Measurements from ENCODE around the gene SLC7A6.
A peak's percentile ranks its signal among the peaks of the same experiment; 100 is the strongest.

The SLC7A6 gene

DNA sequence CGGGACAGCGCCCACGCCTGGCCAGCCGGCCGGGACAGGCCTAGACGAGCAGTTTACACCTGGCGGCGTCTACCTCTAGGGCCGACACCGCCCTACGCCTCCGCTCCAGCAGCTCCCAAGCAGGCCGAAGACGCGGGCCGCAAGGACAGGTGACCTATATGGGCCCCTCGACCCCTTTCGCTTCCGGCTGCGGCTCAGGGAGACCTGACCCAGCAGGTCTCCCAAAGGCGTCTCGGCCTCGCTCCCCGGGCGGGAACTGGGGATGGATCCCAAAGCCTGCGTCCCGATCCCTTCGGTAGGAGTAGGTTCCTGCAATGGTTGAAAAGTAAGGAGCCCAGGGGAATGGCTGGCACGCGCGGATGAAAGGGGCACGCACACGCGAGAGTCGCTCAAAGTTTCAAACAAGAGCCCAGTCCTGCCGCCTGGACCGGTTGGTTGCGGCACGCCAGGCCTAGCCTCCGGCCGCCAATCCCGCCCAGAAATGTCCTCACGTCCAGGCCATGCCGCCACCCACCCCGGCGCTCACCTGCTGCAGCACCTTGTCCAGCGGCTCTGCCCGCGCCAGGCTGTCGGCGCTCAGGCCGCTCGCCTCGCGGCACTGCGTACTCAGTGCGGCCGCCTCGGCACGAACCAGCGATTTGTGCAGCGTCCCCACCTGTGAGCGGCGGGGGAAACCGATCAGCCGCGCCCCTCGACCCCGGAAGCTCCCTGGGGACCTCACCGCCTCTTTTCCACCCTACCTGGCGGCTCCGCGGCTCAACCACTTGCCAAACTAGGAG, 29.0 kb upstream of the SLC7A6 start:
- no peak for DNase-seq (ENCODE audit: low read depth)

DNA sequence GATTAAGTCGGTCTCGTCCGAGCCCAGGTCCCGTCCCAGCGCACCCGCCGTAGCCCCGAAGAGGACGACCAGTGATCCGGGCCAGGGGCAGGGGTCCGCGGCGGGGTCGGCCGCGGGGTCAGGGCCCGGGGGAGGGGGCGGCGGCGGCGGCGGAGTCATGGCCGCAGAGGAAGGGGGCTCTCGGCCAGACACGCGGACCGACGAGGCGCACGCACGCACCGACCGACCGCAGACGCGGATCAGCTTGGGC, 28.5 kb upstream of the SLC7A6 start, which contains the start of gene ESRP2:
Gene ESRP2 (minus strand): TSS at position 241 of the 250 bp plus-strand sequence. CDS start 82 bp downstream, at position 159.
- DNase-seq (ENCODE audit: low read depth), result no peak

DNA sequence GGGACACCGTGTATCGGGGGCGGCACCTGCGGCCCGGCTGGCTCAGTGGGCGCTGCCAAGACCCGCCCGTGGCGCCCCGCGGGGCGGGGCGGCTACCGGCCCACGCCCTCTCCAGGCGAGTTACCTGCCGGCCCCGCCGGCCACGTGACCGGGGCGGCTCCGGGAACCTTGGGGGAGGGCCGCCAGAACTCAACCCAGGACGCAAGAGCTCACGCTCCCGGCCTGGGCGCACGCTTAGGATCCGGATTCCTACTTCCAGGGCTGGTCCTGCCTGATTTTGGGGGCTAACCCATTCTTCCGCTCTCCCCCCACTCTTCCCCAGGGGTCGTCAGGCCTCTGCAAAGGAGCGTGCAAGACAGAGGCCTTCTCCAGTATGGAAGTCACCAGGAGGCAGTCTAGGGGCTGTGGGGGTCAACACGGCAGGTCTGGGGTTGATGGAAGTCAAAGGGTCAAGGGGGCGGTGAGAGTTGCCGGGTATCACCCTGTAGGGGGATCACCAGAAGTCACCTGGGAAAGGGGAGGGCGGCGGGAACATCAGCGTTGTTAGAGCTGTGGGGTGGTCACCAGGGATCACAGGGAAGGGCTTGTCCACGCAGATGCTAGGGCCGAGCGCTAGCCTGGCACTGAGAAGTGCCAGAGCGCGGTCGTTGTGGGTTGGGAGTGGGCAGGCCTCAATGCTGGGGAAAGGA, 28.0 kb upstream of the SLC7A6 start:
- DNase-seq (ENCODE audit: low read depth), result no peak

DNA sequence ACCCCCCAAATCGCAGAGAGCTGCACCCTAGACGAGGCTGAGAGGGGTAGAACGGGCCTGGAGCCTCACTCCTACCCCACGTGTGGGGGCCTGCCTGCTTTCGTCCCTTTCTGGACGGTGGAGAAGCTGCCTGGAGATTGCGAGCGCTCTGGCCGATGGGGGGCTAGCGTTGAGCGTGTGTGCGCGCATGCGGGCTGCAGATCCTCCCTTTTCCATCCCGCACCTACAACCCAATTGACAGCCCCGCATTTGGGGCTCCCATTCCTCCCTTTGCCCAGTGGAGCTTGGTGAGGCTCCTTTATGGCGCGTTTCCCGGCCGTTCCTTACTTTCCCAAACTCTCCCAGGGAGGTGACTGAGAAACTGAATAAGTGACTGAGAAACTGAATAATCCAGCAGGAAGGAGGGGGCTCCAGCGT, 27.5 kb upstream of the SLC7A6 start:
- DNase-seq (ENCODE audit: low read depth), result no peak

DNA sequence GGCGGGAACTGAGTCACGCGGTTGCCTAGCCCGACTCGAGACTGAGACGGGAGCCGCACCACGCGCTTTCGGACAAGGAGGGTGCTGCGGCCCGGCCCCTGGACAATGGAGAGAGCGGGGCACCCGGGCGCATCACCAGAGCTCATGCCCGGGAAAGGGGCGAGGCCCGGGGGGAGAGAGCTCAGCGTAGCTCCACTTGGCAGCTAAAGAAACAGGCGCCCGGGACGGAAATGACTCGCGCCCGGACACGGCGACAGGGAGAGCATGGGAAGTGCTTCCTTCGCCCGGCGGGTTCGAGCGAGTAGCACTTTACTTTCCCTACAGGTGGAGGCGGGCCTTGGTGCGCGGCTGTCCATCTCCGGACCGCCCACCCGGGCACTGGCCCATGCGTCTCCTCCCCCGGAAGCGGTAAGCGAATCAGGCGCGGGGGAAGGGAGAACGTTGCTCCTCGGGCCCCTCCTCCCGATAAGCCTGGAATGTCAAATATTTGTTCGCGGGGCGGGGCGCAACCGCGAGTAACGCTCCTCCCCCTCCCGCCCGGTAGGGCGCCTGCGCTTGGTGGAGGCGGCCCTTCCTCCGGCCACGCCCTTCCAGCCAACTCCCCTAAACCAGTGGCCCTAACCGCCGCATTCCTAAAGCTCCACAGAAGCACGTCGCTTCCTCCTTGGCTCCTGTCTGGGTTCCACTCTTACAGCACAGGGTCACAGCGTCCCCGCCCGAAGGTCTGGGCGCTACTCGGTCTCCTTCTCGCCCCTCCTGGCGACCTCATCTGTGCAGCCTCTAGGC, 26.9 kb upstream of the SLC7A6 start:
- DNase-seq (ENCODE audit: low read depth), result peak; percentile 98

DNA sequence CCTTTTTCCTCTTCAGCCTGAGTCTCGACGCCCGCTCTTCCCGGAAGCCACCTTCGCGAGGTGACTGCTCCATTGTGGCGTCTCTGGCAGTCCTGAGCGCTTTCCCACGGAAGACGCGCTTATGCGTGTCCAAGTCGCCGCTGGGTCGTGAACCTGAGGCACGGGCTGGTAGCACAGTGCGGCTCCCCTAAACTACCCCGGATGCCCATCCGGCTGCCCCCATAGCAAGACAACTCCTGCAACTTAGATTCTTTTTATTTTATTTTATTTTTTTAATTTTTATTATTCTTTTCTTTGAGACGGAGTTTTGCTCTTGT, 26.3 kb upstream of the SLC7A6 start:
- no peak for DNase-seq (ENCODE audit: low read depth)

DNA sequence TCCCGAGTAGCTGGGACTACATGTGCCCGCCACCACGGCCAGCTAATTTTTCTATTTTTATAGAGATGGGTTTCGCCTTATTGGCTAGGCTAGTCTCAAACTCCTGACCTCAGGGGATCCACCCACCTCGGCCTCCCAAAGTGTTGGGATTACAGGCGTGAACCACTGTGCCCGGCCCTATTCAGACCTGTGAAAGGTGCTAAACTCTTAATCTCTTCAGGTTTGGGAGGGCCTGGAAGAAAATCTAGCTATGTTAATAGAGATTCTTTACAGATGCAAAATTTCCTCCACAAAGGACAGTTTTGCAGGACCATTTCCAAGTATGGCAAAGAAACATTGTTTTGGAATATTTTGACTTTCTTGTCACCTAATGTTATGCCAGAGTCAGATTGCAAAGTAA, 22.2 kb upstream of the SLC7A6 start:
- DNase-seq (ENCODE audit: low read depth), result no peak

DNA sequence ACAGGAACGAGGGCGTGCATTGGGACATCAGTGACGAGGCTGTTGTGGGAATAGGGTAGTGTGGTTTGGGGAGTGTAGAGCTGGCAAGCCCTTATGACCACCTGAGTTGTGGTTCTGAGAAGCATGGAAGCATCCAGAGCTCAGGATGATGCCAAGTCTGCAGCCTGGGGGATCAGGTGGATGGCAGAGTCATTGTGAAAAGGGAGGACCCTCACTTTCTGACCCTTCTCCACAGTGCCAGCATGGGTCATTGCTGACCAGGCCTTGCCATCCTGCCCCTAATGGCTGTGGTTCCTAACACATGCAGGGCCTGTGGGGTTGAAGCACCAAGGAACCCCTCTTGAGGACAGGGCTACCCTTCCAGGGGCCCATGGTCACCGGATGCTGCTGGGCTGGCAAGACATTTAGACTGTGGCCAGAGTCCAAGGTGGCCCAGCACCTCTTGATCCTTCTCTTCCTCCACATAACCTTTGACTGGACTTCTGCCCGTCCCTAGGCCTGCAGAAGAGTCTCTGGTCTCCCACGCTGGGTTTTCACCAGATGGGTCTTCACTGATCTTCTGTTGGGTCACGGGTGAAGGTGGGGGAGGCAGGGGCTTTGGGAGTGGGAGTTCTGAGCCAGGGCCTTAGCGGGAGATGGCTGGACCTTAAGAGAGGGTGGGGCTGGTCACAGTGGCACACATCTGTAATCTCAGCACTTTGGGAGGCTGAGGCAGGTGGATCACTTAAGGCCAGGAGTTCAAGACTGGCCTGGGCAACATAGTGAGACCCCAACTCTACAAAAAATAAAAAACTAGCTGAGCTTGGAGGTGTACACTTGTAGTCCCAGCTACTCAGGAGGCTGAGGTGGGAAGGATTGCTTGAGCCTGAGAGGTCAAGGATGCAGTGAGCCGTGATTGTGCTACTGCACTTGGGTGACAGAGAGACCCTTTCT, 21.1 kb upstream of the SLC7A6 start:
- no peak for DNase-seq (ENCODE audit: low read depth)

DNA sequence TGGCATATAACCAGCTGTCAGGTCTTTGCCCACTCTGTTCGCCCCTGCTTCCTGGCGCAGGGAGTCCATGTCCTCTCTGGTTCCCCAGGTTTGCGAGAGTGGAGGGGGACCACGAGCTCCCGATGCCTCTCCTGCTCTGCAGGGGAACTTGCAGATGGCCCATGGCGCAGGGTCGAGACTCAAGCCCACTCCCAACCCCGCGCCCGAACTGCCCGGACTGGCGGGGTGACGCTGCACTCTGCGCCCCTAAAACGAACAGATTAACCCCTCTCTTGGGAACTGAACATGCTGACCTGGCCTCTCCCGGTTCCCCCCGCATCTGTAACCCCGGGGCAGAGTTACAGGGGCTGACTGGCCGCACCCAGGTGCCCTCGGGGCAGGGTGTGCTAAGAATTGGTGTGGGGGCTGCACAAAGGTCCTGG, 19.8 kb upstream of the SLC7A6 start:
- no peak for DNase-seq (ENCODE audit: low read depth)

DNA sequence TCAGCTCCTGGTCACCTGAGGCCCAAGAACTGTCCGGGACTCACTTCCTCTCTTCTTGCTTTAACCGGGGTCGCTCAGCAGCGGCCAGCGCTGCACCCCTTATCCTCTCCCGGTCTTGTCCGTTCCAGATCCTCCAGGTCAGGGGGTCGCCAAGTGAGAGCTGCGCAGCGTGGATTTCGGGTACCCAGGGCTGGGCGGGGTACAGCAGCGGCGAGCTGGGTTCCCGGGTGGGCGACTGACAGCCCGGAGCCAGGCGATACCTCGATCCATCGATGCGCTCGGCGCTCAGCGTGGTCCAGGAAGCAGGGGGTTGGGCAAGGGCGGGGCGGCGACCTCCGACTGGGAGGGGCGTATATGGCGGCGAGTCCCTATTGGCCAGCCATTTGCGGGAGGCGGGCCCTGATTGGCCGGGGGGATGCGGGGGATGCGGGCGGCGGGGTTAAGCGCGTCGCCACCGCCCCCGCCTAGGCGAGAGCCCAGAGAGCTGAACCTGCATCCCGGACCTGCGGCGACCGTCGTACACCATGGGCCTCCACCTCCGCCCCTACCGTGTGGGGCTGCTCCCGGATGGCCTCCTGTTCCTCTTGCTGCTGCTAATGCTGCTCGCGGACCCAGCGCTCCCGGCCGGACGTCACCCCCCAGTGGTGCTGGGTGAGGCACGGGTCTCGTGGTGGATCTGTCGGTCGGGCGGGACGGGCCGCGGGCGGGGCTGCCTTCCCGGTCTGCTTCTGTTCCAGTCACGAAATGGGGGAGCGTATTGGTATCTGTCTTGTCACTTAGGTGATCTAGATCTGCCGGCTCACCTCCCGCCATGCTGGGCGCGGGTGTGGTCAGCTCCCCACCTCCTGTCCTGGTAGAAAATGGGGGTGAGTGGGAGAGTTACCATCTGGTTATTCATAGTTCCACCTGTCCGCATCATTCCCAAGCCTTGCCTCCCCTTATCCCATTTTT, 19.1 kb upstream of the SLC7A6 start, which contains the start of gene PLA2G15:
Gene PLA2G15 (plus strand): TSS at position 471 of the 951 bp plus-strand sequence. CDS start 54 bp downstream, at position 525.
- DNase-seq (ENCODE audit: low read depth), result peak; percentile 97

DNA sequence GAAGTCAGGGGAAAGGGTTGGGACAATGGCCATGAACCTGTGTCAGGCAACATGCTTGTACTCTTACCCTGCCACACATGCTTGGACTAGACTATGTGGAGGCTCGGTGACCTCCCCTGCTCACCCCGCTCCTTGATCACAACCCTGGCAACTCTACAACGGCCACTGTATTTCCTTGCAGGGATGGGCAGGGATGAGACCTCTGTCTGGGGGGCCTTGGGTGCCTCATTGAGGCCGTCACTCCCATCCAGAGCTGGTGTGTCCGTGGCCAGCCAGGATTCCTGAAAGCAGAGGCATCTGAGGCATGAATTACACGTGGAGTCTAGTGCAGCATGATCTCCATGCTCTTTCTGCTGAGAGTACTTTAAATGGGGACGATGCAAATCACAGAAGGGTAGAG, 18.2 kb upstream of the SLC7A6 start:
- no peak for DNase-seq (ENCODE audit: low read depth)

DNA sequence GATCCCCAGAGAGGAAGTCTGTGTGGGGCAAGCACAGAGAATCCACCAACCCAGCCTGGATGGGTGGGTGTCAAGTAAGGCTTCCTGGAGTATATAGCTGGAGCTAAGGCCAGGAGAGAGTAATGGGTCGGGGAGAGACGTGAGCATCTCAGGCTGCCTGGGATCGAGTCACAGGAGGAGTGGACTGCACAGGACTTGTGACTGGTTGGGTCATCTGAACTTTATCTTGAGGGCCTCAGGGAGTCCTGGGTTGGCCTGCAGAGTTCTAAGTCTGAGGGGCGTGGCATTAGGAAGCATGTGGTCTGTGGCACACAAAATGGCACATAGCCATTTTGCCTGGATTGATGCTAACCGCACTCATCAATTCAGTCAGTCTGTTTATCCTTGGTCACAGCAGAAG, 17.7 kb upstream of the SLC7A6 start:
- DNase-seq (ENCODE audit: low read depth), result no peak

DNA sequence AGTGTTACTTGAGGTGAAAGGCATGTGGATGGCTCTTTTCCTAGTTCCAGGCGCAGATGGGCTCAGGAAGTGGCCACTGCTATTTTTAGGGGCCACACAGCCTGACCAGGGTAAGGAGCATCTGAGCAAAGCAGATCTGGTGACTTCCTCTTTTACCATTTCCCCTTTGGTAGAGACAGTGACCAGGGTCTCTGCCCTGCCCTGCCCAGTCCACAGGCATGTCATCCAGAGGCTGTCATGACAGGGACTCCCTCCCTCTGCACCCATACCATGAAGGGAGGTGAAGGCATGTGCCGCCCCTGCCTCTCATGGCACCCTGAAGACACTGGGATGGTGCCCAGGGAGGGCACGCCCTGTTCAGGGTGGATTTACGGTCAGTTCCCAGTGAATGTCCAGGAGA, 16.9 kb upstream of the SLC7A6 start:
- no peak for DNase-seq (ENCODE audit: low read depth)

DNA sequence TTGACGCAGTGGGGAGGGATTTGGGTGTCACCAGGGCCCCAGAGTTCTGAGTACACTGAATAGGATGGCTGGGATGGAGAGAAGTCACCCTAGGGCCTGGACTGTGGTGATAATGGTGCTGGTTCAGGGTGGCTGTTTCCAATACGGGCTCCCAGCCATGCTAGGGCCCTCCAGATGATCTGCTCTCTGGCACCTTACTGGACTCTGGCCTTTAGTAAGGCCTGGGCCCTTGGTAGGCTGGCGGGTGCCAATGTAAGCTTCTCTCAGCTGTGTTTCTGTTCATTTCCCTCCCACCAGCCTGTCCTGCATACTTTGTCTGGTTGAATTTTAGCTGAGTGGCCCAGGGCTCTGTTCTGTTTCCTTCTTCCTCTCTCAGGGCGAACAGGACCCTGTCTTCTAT, 16.4 kb upstream of the SLC7A6 start:
- DNase-seq (ENCODE audit: low read depth), result no peak

DNA sequence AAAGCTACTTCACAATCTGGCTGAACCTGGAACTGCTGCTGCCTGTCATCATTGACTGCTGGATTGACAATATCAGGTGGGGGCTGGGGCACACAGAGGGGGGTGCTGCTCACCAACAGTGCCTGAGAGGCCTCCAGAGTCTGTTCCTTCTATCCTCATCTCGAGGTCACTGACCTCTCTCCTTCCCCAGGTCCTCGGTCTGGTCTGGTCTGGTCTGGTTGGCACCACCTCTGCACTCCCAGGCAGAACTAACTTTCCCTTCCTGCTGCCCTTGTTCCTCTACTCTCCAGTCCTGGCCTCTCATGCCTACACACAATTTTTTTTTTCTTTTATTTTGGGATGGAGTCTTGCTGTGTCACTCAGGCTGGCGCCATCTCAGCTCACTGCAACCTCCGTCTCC, 15.0 kb upstream of the SLC7A6 start:
- no peak for DNase-seq (ENCODE audit: low read depth)

DNA sequence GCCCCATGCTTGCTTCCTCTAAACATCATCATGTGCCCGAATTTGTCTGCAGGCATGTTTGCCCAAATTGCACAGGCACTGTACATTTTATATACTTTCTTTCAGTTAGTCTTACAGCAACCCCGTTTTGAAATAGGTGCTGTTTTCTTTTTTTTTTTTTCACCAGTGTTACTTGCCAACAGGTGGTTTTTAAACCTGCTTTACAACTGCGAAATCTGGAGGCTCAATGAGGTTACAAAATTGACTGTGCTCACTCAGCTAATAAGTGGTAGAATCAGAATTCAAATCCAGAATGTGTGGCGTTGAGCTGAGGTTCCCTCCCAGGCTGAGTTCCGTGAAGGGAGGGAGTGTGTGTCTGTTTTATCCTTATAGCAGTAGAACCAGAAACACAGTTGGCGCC, 13.4 kb upstream of the SLC7A6 start:
- no peak for DNase-seq (ENCODE audit: low read depth)

DNA sequence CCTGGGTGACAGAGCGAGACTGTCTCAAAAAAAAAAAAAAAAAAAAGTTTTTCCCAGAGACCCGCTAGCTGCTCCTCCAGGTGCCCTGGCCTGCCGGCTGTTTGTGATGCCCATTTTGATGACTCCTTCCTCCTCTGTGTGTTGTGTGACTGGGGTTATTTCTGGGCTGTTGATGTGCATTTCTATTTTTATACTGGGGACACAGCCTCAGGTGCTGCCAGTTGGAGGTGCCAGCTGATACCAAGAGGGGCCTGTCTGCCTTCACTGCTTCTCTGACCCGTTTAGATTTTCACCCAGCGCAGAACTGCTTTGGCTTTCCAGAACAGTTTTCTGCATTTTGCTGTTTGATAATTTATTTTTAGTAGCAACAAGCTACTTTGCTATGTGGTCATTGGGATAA, 12.5 kb upstream of the SLC7A6 start:
- no peak for DNase-seq (ENCODE audit: low read depth)

DNA sequence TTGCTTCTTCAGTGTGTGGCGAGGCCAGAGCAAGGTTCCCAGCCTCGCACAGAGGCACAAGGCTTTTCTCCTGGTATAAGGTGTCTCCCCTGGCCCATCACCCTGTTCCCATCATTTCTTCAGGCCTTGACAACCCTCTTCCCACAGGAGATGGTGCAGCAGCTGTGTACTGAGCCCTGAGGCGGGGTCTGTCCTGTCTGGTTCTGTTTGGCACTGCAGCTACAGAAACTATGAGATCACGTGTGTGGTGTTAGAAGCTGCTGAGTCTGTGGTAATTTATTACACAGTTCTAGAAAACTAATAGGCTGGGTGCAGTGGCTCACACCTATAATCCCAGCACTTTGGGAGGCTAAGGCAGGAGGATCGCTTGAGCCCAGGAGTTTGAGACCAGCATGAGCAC, 11.9 kb upstream of the SLC7A6 start:
- DNase-seq (ENCODE audit: low read depth), result no peak

DNA sequence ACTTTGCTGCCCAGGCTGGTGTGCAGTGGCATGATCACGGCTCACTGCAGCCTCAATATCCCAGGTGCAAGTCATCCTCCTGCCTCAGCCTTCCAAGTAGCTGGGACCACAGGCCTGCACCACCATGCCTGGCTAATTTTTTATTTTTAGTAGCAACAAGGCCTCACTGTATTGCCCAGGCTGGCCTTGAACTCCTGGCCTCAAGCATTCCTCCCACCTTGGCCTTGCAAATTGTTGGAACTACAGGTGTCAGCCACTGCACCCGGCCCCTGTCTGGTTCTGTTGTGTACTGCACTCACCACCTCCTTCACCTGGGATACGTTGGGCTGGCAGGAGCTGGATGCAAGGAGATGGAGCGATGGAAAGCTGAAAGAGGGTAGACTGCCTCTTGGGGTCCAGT, 10.6 kb upstream of the SLC7A6 start:
- DNase-seq (ENCODE audit: low read depth), result no peak

DNA sequence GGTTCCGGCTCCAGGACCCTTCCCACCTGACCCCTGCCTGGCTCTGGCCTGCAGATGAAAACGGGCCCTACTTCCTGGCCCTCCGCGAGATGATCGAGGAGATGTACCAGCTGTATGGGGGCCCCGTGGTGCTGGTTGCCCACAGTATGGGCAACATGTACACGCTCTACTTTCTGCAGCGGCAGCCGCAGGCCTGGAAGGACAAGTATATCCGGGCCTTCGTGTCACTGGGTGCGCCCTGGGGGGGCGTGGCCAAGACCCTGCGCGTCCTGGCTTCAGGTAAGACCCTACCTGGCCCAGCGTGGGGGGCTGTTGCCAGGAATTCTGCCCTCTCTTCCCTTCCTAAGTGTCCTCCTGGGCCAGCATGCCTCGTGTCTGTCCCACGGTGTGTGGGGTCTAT, 8.6 kb upstream of the SLC7A6 start:
- DNase-seq (ENCODE audit: low read depth), result no peak
